ENCODE data around the gene CCDC177.

GRCh38 chr14:69569859-69570258 lies 4.8 kb downstream of the CCDC177 start:
- TF ChIP-seq EZH2 (IDR thresholded peaks at IDR 0.05; ENCODE audit: insufficient read depth, poor library complexity, severe bottlenecking) = no peak
- TF ChIP-seq EZH2phosphoT487 (IDR thresholded peaks at IDR 0.05; ENCODE audit: insufficient read depth, low read depth) = no peak
